ENCODE data around the gene RBM46.

RBM46 gene, protein sequence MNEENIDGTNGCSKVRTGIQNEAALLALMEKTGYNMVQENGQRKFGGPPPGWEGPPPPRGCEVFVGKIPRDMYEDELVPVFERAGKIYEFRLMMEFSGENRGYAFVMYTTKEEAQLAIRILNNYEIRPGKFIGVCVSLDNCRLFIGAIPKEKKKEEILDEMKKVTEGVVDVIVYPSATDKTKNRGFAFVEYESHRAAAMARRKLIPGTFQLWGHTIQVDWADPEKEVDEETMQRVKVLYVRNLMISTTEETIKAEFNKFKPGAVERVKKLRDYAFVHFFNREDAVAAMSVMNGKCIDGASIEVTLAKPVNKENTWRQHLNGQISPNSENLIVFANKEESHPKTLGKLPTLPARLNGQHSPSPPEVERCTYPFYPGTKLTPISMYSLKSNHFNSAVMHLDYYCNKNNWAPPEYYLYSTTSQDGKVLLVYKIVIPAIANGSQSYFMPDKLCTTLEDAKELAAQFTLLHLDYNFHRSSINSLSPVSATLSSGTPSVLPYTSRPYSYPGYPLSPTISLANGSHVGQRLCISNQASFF

DNA sequence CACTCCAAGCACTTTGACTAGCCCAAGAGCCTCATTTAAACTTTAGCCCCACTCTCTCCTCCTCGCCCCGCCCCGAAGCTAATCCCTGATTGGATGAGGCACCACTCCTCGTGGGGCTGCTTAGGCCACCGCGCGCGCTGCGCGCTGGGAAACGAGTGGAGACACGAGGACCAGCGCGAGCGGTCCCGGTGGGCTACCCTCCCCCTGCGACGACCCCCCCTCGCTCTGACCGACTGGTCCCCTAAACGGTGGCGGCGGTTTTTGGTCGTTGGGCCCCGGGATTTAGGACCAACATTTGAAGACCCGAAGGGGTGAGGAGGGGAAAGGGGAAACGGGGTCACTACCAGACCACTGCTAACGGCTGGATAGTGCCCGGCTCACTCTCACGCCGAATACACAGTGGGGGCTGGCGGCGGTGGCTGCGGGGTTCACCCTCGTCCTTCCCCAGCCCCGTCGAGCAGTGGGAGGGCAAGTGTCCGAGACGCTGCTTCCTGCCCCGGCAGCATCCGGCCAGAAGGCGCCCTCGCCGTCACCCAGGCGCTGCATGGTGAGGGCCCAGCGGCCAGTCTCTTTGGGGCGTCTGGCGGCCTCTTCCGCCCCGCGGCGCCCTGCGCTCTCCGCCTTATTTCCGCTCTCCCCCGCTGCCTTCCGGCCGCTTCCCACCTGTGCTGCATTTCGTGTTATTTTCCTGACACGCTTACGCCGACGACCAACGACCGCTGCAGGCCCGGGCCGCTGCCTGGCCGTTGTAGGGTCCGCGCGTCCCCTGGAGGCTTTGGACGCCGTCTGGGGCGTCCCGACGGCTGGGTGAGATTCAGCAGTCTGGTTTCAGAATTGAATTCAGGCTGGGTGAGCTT, at the start of gene RBM46:
Gene RBM46, plus strand, starts transcription at position 147 of the 857 bp plus-strand sequence. CDS start 15,481 bp downstream, outside the sequence.
- no peak for DNase-seq (ENCODE audit: low spot score)

DNA sequence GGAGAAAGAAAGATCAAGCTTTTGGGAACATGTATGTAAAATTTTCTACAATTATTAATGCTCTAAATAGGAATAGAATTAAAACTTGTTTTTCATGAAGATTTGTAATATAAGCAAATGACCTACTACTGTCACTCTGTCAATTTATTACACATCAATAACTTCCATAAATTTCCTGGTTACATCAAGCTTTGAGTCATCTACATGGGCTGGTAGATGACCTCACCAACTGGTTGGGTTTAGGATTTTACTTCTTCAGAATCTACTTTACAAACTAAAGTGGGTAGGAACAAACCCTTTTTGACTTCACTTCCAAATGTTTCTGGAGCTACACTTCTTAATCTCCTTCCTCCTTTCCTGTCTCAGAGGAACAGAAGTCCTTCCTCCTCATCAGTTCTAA, 49.3 kb upstream of the RBM46 start:
- no peak for DNase-seq (ENCODE audit: low spot score)

DNA sequence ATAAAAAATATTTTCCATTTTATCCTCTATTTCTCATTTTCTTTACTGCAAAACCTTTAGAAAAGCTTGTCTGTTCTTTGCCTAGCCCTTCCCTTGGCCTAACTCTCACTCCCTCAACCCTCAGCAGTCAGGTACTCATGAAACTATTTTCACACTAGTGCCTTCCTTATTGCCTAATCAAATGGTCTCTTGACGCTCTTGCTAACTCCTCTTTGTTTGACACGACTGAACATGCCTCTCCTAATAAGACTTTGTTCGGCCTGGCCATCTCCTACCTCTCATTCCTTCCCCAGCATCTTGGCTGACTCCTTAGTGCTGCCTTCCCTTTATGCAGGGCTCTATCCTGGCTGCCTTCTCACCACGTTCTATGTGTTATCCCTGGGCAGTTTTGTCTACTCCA, 48.4 kb upstream of the RBM46 start:
- no peak for DNase-seq (ENCODE audit: low spot score)

DNA sequence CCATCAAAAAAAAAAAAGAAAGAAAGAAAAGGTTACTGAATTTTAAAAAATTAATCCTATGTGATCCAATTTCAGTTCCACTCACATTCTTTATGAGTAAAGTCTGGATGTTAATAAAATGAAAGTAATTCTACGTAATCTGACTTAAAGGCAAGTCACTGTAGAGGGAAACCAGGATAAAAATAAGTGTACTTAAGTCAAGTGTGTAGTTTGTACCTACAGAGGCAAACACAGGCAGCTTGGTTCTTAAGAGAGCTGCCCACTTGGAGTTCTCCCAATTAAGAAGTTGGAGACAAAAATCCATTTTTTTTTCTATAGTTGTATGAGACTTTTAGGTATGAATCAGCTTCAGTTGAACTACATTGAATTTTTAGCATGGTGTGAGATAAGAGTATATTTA, 44.3 kb upstream of the RBM46 start:
- no peak for DNase-seq (ENCODE audit: low spot score)

GRCh38 chr4:154738426-154738825, 42.6 kb upstream of the RBM46 start:
- no peak for DNase-seq (ENCODE audit: low spot score)

DNA sequence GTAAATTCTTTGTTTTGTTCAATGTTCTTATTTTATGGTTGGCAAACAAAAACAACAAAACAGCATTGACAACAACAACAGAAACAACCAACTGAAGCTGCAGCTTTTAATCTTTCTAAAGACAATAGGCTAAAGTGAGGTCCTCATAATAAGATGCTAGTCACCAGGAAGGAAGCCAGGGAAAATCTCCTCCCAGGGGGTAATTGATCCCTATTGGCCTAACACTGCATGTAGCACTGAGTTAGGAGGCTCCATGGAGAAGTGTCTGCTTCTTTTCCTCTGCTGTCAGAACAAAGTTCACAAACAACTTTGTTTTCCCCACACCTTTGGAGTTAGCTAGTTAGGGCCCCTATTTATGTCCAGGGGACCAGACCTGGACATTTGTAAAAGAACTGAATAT, 42.0 kb upstream of the RBM46 start:
- DNase-seq (ENCODE audit: low spot score), result no peak

DNA sequence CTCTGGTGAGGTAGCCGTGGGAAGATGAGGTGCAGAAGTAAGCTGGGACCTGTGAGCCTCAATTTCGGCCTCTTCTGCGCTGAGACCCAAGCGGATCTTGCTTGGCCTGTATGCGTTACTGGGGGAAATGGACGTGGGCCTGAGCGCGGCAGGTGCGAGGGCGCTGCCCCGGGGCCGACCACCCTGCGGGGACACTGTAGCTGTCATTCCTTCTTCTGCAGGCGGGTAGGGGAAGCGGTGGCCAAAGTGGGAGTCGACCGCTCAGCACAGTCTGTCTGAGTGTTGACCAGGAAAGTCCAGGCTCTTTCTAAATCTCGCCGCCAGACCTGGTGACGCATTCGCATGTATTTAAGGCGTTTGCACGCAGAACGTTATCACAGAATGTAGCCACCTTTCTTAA, 40.6 kb upstream of the RBM46 start:
- no peak for DNase-seq (ENCODE audit: low spot score)

- no peak for DNase-seq (ENCODE audit: low spot score)
Measured at GRCh38 chr4:154741131-154741665, 39.9 kb upstream of the RBM46 start.

GRCh38 chr4:154741922-154742850, 38.9 kb upstream of the RBM46 start:
- no peak for DNase-seq (ENCODE audit: low spot score)

DNA sequence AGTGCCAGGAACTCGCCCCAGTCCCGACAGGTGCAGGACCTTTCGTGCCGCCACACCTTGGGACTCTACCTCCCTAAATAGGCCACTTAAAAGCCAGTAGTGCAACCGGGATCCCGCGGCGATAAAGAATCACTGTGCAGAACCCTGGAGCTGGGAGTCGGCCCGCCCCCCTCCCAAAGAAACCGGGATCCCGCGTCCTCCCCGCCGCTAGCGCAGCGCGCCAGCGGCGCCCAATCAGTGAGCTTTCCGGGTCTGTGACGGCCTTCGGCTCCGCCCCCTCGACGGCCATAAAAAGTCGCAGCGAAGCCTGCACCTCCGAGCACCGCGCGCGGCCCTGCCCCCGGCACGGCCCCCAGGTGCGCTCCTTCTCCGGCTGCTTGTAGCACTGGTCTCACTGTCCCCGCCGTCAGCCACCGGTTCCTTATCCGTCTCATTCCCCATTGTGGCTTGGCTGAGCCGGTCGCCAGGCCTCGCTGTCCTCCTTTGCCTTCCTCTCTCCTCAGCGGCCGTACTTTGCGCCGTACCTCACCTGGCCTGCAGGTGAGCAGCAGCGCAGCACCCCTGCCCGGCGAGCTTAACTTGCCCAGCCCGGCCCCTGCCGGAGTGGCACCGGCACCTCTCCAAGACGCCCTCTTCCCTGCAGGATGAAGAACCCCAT, 37.3 kb upstream of the RBM46 start, which contains the start of gene LRAT:
Gene LRAT, plus strand, starts transcription at position 318 of the 658 bp plus-strand sequence. Its CDS starts 327 bp downstream, at position 645.
- DNase-seq (ENCODE audit: low spot score), result peak; percentile 37

DNA sequence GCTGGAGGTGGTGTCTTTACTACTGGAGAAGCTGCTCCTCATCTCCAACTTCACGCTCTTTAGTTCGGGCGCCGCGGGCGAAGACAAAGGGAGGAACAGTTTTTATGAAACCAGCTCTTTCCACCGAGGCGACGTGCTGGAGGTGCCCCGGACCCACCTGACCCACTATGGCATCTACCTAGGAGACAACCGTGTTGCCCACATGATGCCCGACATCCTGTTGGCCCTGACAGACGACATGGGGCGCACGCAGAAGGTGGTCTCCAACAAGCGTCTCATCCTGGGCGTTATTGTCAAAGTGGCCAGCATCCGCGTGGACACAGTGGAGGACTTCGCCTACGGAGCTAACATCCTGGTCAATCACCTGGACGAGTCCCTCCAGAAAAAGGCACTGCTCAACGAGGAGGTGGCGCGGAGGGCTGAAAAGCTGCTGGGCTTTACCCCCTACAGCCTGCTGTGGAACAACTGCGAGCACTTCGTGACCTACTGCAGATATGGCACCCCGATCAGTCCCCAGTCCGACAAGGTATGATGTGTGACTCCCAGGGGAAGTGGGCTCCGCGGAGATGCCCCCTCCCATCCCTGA, 36.6 kb upstream of the RBM46 start:
- no peak for DNase-seq (ENCODE audit: low spot score)

GRCh38 chr4:154757713-154758112, 23.4 kb upstream of the RBM46 start:
- no peak for DNase-seq (ENCODE audit: low spot score)

DNA sequence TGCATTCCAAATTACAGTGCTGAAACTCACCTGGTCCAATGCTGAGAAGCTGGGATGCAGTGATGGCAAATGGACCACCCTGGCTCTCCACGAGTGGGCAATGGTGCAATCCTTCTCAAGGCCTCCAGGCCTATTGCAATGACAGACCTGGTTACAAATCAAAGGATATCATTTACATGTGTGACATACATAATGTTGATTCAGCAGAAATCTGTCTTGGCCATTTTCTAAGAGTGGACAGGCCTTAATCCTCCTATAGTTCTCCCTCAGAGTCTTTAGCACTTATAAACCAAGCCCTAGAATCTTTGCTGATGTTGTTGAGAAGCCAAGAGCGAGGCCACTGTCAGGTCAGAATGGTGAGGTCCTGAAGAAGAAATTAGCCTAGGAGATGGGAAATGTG, 20.2 kb upstream of the RBM46 start:
- DNase-seq (ENCODE audit: low spot score), result no peak

GRCh38 chr4:154778264-154778663, 2.8 kb upstream of the RBM46 start:
- no peak for DNase-seq (ENCODE audit: low spot score)

- peak; percentile 52 for DNase-seq (ENCODE audit: low spot score)
Measured at GRCh38 chr4:154779362-154779947, 1.6 kb upstream of the RBM46 start.

DNA sequence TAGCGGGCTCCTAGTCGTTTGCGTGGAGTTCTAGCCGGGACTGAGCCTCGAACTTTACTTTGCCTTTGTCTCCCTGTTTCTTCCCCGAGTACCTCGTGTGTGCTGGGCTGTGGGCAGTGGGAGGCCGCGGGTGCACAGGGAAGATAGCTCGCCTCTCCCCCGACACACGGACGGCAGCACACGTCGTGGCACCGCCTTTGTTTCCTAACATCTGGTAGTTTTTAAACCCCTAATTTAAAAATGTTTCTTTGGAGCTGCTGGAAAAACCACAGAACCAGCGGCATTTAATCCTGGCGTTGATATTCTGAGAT, 866 bp downstream of the RBM46 start:
- DNase-seq (ENCODE audit: low spot score), result no peak

GRCh38 chr4:154807042-154807630, 26.1 kb downstream of the RBM46 start:
- DNase-seq (ENCODE audit: low spot score), result no peak

- DNase-seq (ENCODE audit: low spot score), result no peak
Measured at GRCh38 chr4:154818230-154818629, 37.2 kb downstream of the RBM46 start.

DNA sequence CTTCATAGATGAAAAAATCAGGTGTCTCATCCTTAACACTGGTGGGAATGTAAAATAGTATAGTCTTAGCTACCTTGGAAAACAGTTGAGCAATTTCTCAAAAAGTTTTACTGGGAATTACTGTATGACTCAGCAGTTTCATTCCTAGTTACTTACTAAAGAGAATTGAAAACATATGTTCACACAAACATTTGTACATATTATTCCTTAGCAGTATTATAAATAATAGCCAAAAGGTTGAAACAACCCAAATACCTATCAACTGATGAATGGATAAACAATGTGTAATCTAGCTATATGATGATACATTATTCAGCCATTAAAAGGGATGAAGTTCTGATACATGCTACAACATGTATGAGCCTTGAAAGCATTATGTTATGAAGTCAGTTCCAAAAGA, 41.7 kb downstream of the RBM46 start:
- peak; percentile 34 for DNase-seq (ENCODE audit: low spot score)

GRCh38 chr4:154836030-154836429, 55.0 kb downstream of the RBM46 start:
- no peak for DNase-seq (ENCODE audit: low spot score)

All from AG08395 (cell line).